ENCODE results near the gene TRAPPC14. TPM values are rescaled to one million over a fixed set of nuclear protein-coding genes. Genes with fewer than 3 reads are reported as not detected.
"Not testable (repeated sequence)": the region's sequence is repeated elsewhere in the genome, so short reads cannot be mapped to it uniquely, and the experiment has no call there.

Gene TRAPPC14
- total RNA-seq, 1 experiment from 2014 or later, result 2.2 TPM

GRCh38 chr7:100157334-100158228 lies 942 bp downstream of the TRAPPC14 start:
- DNase-seq (ENCODE audit: low read depth), result no peak

DNA sequence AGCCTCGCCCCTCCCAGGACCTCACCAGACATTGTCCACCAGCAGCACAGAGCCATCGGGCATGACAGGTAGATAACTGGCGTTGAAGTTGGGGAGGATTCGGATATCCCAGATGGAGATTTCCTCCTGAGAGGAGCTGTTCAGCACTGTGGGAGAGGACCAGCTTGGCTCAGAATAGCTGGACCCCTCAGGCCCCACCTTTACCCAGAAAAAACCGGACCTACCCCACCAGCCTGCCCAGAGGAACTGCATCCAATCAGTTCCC lies 1.5 kb downstream of the TRAPPC14 start:
- no peak for DNase-seq (ENCODE audit: low read depth)
- in situ Hi-C loops (cut with HindIII; ENCODE audit: low pct_unique_long_range_greater_than_20kb, low sequenced_read_pairs), result no loop called here

More at GRCh38 chr7:100157334-100158228, 942 bp downstream of the TRAPPC14 start:
- in situ Hi-C loops (cut with HindIII; ENCODE audit: low pct_unique_long_range_greater_than_20kb, low sequenced_read_pairs), result no loop called here

DNA sequence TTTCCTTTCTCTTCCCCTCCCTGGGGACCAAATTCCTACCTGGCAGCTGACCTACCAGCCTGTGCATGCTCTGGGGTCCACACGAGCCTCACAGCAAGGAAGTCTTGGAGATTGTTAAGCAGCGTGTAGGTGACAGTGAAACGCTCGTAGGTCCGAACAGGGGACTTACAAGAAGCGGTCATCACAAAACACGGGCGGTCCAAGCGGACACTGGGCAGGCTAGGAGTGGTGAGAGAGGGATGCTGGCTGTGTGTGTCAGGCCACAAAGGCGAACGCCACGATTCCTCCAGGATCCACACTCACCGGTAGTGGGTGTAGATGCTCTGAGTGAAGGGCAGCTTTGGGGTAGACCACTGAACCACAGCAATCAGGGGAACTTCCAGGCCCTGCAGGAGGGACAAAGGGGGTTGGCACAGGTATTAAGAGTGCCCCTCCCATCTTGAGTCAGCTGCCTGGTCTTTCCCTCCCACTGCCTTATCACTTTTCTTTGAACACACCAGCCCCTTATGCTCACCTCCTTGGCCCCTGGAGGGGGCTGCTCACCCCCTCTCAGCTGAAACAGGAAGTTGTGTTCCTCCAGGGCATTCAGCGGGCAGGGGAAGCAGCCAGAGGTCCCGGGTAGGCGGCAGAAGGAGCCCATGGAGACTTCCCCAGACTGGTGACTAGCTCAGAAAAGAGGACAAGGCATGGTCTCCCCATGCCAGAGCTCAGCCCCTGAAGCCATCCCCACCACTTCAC lies 2.0 kb downstream of the TRAPPC14 start:
- in situ Hi-C loops (cut with HindIII; ENCODE audit: low pct_unique_long_range_greater_than_20kb, low sequenced_read_pairs), result no loop called here
- no peak for DNase-seq (ENCODE audit: low read depth)

DNA sequence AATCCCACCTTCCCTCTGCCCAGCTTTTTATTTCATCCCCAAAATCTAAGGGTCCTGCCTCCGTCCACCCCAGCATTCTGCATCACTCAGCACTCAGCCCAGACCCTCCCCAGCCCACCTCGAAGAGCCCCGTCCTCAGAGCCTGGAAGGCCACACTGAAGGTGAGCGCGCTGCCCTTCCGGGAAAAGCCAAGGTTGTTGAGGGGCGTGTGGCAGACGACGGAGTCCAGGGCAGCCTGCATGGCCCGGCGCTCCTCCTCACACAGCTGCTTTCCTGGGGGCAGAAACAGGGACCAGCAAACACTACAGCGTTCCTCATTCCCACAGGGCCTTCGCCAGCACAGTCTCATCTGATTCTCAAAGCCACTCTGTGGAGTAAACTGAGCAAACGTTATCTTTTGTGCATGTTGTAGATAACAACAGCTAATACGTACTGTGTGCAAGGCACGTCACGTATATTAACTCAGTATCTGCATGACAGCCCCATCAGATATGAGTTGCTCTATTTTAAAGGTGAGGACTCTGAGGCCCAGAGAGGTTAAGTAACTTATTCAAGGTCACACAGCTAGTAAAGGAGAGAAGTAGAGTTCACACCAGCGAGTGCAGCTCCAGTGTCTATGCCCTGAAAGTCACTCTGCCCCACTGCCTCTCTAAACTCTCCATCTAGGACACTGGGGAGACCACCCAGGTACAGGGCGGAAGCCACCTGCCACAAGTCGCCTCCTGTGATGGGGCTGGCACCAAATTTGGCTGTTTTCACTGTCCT lies 2.8 kb downstream of the TRAPPC14 start:
- in situ Hi-C loops (cut with HindIII; ENCODE audit: low pct_unique_long_range_greater_than_20kb, low sequenced_read_pairs), result no loop called here
- no peak for DNase-seq (ENCODE audit: low read depth)

DNA sequence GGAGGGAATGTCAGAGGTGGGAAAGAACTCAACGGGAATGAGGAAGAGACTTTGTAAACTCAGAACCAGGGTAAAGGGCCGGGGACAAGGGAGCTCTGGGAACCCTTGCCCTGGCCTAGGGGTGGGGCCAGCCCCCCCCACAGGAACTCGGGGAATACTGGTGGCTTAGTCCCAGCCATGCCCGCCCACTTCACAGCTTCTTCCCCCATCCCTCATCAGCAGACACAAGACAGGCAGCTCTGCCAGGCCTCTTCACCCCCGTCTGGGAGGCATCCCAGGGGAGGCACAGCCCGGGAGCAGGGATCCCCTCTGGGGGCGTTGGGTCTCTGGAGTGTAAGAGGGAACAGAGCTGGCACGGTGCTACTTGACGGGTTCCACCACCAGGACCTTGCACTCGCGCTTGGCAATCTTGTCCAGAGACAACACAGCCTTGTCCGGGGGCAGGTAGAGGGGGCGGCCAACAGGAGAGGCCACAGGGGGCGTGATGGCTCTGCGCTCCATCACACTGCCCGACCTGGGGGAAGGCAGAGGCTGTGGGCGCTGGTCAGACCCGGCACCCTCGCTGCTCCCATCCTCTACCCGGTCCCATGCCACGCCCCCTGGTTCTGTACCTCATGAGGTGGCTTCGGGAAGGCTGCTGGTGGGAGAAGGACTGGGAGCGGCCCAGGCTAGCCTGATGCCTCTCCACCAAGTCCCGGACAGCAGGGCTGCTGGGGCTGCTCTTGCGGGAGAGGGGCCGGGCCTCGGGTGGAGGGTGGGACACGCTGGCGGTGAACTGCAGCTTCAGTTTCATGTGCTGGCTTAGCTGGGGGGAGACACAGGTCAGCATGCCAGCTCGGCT lies 3.7 kb downstream of the TRAPPC14 start:
- DNase-seq (ENCODE audit: low read depth), result no peak
- in situ Hi-C loops (cut with HindIII; ENCODE audit: low pct_unique_long_range_greater_than_20kb, low sequenced_read_pairs), result no loop called here

DNA sequence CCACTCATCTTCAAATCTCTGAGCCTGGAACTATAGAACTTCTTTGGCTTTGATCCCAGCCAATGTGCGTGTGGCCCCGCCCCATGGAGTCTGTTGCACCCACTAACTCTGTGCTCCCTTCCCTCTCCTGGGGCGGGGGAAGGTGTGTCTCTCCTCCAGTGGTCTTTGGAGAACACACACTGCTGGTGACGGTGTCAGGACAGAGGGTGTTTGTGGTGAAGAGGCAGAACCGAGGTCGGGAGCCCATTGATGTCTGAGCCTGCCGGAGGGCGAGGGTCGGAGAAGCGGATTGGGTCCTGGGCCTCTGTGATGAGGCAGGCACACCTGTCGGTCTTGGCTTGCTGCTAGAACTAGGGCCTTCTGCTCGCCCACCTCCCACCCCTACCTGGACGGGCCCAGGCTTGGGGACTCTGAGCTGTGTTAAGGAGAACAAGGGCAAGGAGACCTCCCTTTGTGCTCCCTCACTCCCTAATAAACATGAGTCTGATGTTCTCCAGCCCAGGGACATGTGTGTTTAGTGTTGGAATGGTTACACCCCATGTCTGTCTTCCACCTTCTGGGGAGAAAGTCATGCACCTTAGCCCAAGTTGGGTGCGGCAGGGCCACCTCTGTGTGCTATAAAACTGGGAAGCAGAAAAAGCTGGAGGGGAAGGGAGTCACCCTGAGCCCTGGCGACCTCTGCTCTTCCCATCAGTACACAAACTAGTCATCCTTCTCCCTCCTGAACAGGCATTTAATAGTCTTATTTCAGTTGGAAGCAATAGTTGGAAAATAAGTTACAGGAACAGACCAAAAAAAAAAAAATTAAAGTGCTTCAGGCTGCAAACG lies 4.6 kb downstream of the TRAPPC14 start:
- in situ Hi-C loops (cut with HindIII; ENCODE audit: low pct_unique_long_range_greater_than_20kb, low sequenced_read_pairs), result no loop called here
- no peak for DNase-seq (ENCODE audit: low read depth)

DNA sequence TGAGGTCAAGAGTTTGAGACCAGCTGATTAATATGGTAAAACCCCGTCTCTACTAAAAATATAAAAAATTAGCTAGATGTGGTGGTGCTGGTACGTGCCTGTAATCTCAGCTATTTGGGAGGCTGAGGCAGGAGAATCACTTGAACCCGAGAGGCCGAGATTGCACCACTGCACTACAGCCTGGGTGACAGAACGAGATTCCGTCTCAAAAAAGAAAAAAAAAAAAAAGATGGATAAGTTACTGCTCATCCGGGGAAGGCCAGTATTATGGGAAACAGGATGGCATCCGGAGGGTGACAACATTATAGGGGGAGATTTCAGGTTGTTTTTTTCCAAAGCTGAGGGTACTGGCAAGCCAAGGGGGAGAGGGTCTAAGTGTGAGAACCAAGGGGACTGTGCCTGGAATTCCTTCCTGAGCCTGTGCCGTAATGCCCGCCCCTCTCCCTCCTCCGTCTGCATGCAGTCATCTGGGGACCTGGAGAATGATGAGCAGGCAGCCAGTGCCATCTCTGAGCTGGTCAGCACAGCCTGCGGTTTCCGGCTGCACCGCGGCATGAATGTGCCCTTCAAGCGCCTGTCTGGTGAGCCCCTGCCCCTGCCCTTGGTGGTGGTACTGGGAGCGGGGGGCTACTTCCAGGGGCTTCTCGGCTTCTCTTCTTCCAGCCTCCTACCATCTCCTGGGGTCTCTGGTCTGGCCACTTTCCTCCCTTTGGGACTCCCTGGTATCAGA lies 5.4 kb downstream of the TRAPPC14 start:
- in situ Hi-C loops (cut with HindIII; ENCODE audit: low pct_unique_long_range_greater_than_20kb, low sequenced_read_pairs), result no loop called here
- no peak for DNase-seq (ENCODE audit: low read depth)

DNA sequence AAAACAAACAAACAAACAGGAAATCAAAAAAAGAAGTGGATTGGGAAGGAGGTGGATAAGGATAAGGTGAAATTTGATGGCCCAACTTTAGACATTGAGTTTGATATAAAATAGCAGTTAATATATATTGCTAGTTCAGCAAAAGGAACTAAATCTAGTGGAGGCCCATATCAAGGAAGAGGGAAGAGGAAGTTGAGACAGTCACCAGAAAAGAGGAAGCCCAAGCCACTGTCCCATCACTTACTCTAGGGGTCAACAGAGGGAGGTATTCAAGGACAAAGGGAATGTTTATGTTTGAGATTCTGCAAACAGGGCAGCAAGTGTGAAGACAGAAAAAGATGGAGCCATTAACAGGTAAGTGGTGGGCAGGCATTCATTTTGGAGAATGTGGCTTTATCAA lies 6.1 kb downstream of the TRAPPC14 start:
- DNase-seq (ENCODE audit: low read depth), result no peak
- in situ Hi-C loops (cut with HindIII; ENCODE audit: low pct_unique_long_range_greater_than_20kb, low sequenced_read_pairs), result no loop called here

GRCh38 chr7:100148559-100149328 lies 9.8 kb downstream of the TRAPPC14 start, which contains the start of gene LAMTOR4:
Gene LAMTOR4, plus strand, starts transcription at chr7:100148918. Its CDS starts 55 bp downstream, at chr7:100148973.
- peak; percentile 99 for DNase-seq (ENCODE audit: low read depth)
- in situ Hi-C loops (cut with HindIII; ENCODE audit: low pct_unique_long_range_greater_than_20kb, low sequenced_read_pairs), result no loop called here

GRCh38 chr7:100148225-100148558 lies 10.3 kb downstream of the TRAPPC14 start:
- in situ Hi-C loops (cut with HindIII; ENCODE audit: low pct_unique_long_range_greater_than_20kb, low sequenced_read_pairs), result no loop called here
- no peak for DNase-seq (ENCODE audit: low read depth)

GRCh38 chr7:100147278-100147677 lies 11.2 kb downstream of the TRAPPC14 start:
- in situ Hi-C loops (cut with HindIII; ENCODE audit: low pct_unique_long_range_greater_than_20kb, low sequenced_read_pairs), result no loop called here
- DNase-seq (ENCODE audit: low read depth), result no peak

DNA sequence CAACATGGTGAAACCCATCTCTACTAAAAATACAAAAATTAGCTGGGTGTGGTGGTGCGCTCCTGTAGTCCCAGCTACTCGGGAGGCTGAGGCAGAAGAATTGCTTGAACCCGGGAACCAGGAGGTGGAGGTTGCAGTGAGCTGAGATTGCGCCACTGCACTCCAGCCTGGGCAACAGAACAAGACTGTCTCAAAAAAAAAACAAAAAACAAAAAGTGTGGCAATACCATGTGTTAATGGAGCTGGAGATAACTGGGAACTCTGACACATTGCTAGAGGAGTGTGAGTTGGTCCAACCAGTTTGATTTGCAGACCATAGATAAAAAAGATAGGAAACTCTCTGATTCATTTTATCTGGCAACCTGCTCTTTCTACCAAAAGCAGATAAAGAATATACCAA lies 12.2 kb downstream of the TRAPPC14 start:
- in situ Hi-C loops (cut with HindIII; ENCODE audit: low pct_unique_long_range_greater_than_20kb, low sequenced_read_pairs), result not testable (repeated sequence)

GRCh38 chr7:100142461-100142860 lies 16.1 kb downstream of the TRAPPC14 start:
- DNase-seq (ENCODE audit: low read depth), result no peak
- in situ Hi-C loops (cut with HindIII; ENCODE audit: low pct_unique_long_range_greater_than_20kb, low sequenced_read_pairs), result no loop called here

More for the DNA sequence above, 12.2 kb downstream of the TRAPPC14 start:
- not testable (repeated sequence) for DNase-seq (ENCODE audit: low read depth)

DNA sequence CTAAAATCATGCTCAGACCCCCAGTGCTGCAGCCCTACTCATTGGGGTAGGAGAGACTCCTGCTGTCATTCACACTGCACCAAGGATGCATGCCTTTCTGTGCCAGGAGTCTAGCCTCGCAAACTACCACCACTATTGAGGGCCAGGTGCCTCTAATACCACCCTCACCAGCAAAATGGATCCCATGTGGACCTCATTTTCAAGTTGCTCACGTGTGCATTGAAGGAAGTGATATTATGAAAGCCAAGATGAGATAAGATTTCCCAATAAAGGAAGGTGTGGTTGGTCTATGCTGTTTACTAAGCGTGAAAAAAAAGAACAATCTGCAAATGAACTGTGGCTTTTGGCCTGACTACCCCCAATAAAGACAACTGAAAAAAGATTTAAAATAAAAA lies 17.0 kb downstream of the TRAPPC14 start:
- in situ Hi-C loops (cut with HindIII; ENCODE audit: low pct_unique_long_range_greater_than_20kb, low sequenced_read_pairs), result no loop called here

GRCh38 chr7:100137851-100138760 lies 20.4 kb downstream of the TRAPPC14 start:
- no peak for DNase-seq (ENCODE audit: low read depth)
- in situ Hi-C loops (cut with HindIII; ENCODE audit: low pct_unique_long_range_greater_than_20kb, low sequenced_read_pairs), result no loop called here

More for the DNA sequence above, 17.0 kb downstream of the TRAPPC14 start:
- no peak for DNase-seq (ENCODE audit: low read depth)

Measured in Caki2 (cell line).